Hepatocyte (in vitro differentiated cells): ENCODE measurements around the gene CTNNA1.

Experiments
- EZH2 ChIP-seq: fragments of 200-600 bp; sonication (generic); IDR thresholded peaks from 2 replicates; pipeline ENCODE4 v1.6.1; 2016; ENCODE audit warnings: antibody characterized with exemption, mild to moderate bottlenecking, borderline replicate concordance
- TF ChIP-seq, protein P1 (sequence below): fragments of 200-600 bp; sonication (generic); IDR thresholded peaks from 2 replicates; pipeline ENCODE4 v1.5.1; 2016; ENCODE audit warnings: antibody characterized with exemption, mild to moderate bottlenecking; ENCODE audit not compliant: poor library complexity

DNA sequence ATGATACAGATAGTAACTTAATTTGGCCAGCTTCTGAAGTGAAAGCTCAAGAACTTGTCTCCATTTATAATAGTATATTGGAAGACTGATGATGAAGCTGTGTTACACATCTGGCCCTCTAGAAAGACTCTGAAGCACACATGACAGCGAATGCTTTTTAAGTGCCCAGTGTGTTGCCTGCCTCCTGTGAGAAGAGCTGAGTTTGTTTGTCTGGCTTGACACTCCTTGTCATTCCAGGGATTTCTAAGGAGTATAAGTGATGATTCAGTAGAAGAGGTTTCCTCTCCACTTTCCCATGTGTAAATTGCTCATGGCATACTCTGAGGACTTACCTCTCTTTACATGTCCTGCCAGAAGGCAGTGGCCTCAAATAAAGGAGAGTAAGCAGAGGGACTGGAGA, 152.3 kb downstream of the CTNNA1 start:
- TF ChIP-seq, protein P1, sequence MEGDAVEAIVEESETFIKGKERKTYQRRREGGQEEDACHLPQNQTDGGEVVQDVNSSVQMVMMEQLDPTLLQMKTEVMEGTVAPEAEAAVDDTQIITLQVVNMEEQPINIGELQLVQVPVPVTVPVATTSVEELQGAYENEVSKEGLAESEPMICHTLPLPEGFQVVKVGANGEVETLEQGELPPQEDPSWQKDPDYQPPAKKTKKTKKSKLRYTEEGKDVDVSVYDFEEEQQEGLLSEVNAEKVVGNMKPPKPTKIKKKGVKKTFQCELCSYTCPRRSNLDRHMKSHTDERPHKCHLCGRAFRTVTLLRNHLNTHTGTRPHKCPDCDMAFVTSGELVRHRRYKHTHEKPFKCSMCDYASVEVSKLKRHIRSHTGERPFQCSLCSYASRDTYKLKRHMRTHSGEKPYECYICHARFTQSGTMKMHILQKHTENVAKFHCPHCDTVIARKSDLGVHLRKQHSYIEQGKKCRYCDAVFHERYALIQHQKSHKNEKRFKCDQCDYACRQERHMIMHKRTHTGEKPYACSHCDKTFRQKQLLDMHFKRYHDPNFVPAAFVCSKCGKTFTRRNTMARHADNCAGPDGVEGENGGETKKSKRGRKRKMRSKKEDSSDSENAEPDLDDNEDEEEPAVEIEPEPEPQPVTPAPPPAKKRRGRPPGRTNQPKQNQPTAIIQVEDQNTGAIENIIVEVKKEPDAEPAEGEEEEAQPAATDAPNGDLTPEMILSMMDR, result no peak
- TF ChIP-seq EZH2, result no peak
